GM23338 (cell line): ENCODE measurements around the gene MYO9B. TPM values are rescaled to one million over a fixed set of nuclear protein-coding genes. Genes with fewer than 3 reads are reported as not detected.

Experiments
- ATAC-seq: fragments of 200-7000 bp; cut with Tn5 transposase; 3 replicates; pipeline ENCODE4 v1.9.1; 2020
- DNase-seq: peaks from one replicate; pipeline ENCODE4 v3.0.0-alpha.2; 2015; ENCODE audit warnings: low spot score
- H2AFZ ChIP-seq: fragments of 200-600 bp; sonication (generic); 2 replicates; pipeline ENCODE4 v1.8.0; 2016; ENCODE audit warnings: antibody characterized with exemption, mild to moderate bottlenecking, moderate library complexity
- H3F3A ChIP-seq: fragments of 200-600 bp; sonication (generic); replicated peaks from 2 replicates; pipeline ENCODE4 v1.8.0; 2017; ENCODE audit warnings: antibody characterized with exemption, mixed run types, low read depth
- H3K27ac ChIP-seq: fragments of 200-600 bp; sonication (generic); 2 replicates; pipeline ENCODE4 v1.6.1; 2016; ENCODE audit warnings: low read depth
- H3K27me3 ChIP-seq: fragments of 200-600 bp; sonication (generic); 2 replicates; pipeline ENCODE4 v1.8.0; 2016; ENCODE audit warnings: mild to moderate bottlenecking, mixed run types, moderate library complexity; ENCODE audit not compliant: insufficient read depth
- H3K36me3 ChIP-seq: fragments of 200-600 bp; sonication (generic); 2 replicates; pipeline ENCODE4 v1.8.0; 2016; ENCODE audit warnings: mild to moderate bottlenecking; ENCODE audit not compliant: insufficient read depth
- H3K4me1 ChIP-seq: fragments of 200-600 bp; sonication (generic); 2 replicates; pipeline ENCODE4 v1.8.0; 2016; ENCODE audit warnings: mild to moderate bottlenecking, moderate library complexity; ENCODE audit not compliant: insufficient read depth
- H3K4me2 ChIP-seq: fragments of 200-600 bp; sonication (generic); 2 replicates; pipeline ENCODE4 v1.7.1; 2017; ENCODE audit warnings: mixed run types
- H3K4me3 ChIP-seq: fragments of 200-600 bp; sonication (generic); 2 replicates; pipeline ENCODE4 v1.6.1; 2016; ENCODE audit warnings: mixed run types
- H3K79me2 ChIP-seq: fragments of 200-600 bp; sonication (generic); replicated peaks from 2 replicates; pipeline ENCODE4 v1.8.0; 2017; ENCODE audit warnings: mild to moderate bottlenecking; ENCODE audit not compliant: insufficient read depth
- H3K9me2 ChIP-seq: fragments of 200-600 bp; sonication (generic); 2 replicates; pipeline ENCODE4 v1.8.0; 2017; ENCODE audit not compliant: insufficient read depth
- H4K20me1 ChIP-seq: fragments of 200-600 bp; sonication (generic); replicated peaks from 2 replicates; pipeline ENCODE4 v1.8.0; 2017; ENCODE audit warnings: mild to moderate bottlenecking; ENCODE audit not compliant: insufficient read depth
- H3K27ac Mint-ChIP-seq: 2 replicates; pipeline ENCODE4 v1.8.0; 2020; ENCODE audit warnings: inconsistent platforms, mild to moderate bottlenecking, moderate library complexity, mixed read lengths
- H3K27me3 Mint-ChIP-seq: 3 replicates; pipeline ENCODE4 v1.8.0; 2022; ENCODE audit warnings: low read depth, mild to moderate bottlenecking, moderate library complexity, mixed read lengths, inconsistent platforms; ENCODE audit not compliant: insufficient read depth, poor library complexity
- H3K36me3 Mint-ChIP-seq: 3 replicates; pipeline ENCODE4 v1.8.0; 2021; ENCODE audit warnings: low read depth, mild to moderate bottlenecking, inconsistent platforms, moderate library complexity, mixed read lengths
- H3K4me1 Mint-ChIP-seq: 3 replicates; pipeline ENCODE4 v1.8.0; 2020; ENCODE audit warnings: mild to moderate bottlenecking, inconsistent platforms, mixed read lengths
- H3K4me3 Mint-ChIP-seq: 3 replicates; pipeline ENCODE4 v1.8.0; 2021; ENCODE audit warnings: moderate library complexity, mild to moderate bottlenecking, inconsistent platforms, mixed read lengths
- H3K9me3 Mint-ChIP-seq: 3 replicates; pipeline ENCODE4 v1.8.0; 2020; ENCODE audit warnings: moderate library complexity, mild to moderate bottlenecking, inconsistent platforms, mixed read lengths
- CREB1 ChIP-seq: fragments of 250-450 bp; sonication (Bioruptor Pico); IDR thresholded peaks from 2 replicates; pipeline ENCODE4 v1.5.0; 2020; ENCODE audit warnings: low read depth, mild to moderate bottlenecking, moderate library complexity
- EZH2phosphoT487 ChIP-seq: fragments of 200-600 bp; sonication (generic); IDR thresholded peaks from one replicate; pipeline ENCODE4 v1.8.1; 2018; ENCODE audit warnings: antibody characterized with exemption; ENCODE audit not compliant: unreplicated experiment
- POLR2AphosphoS5 ChIP-seq: IDR thresholded peaks from 2 replicates; pipeline ENCODE4 v1.6.1; 2016; ENCODE audit warnings: antibody characterized with exemption, low read depth
- STAT1 ChIP-seq: IDR thresholded peaks from one replicate; pipeline ENCODE4 v1.6.1; 2016; ENCODE audit warnings: antibody characterized with exemption; ENCODE audit not compliant: unreplicated experiment
- polyA plus RNA-seq: library from polyadenylated mRNA; unstranded; fragments of >200 nt; fragmentation: Nextera tagmentation; extraction: Ambion mirVana; gene quantifications from 2 replicates; pipeline ENCODE4 v1.2.1, GENCODE V29; 2016
- total RNA-seq: library from RNA; depleted of rRNA; stranded (reverse); fragments of >200 nt; shearing (Covaris generic); gene quantifications from 2 replicates; pipeline ENCODE4 v1.2.3, GENCODE V29; 2014
- TF ChIP-seq, protein P1 (sequence below): IDR thresholded peaks from 2 replicates; pipeline ENCODE4 v1.6.1; 2016; ENCODE audit warnings: antibody characterized with exemption
- TF ChIP-seq, protein P2 (sequence below): fragments of 250-450 bp; sonication (Bioruptor Pico); IDR thresholded peaks from 2 replicates; pipeline ENCODE4 v1.5.0; 2020; ENCODE audit warnings: mild to moderate bottlenecking, moderate library complexity

MYO9B gene
- total and polyA plus RNA-seq, 2 experiments from 2014 or later = 28.7 to 61.3 TPM

DNA sequence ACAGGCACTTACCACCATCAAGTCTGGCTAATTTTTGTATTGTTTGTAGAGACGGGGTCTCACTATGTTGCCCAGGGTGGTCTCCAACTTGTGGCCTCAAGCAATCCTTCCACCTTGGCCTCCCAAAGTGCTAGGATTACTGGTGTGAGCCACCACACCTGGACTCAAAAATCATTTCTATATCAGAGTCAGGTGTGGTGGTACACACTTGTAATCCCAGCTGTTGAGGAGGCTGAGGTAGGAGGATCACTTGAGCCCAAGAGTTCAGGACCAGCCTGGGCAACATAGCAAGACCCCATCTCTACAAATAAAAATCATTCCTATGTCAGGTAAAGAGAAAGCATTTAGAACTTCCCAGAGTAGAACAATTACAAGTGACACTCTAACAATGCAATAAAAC is 48.4 kb downstream of the MYO9B start:
- ATAC-seq = no peak
- Histone ChIP-seq H2AFZ (no peak overlapping the region), H3K9me2 (no peaks in the 10 kb centered on the region), H3K27me3 (no peaks in the 10 kb centered on the region), H3K4me3 (no peak overlapping the region), H3K36me3 (no peaks in the 10 kb centered on the region), H3K27ac (no peak overlapping the region), H3K4me2 (no peak overlapping the region), H3K79me2 (peaks cover 2% of the 10 kb centered on the region; the same call in 1 of the 2 replicates), H3K4me1 (peaks cover 16% of the 10 kb centered on the region), H3F3A (0 out of 2 replicates have a peak, but pooled peaks cover 7% of the 10 kb centered on the region), H4K20me1 (peaks cover 1% of the 10 kb centered on the region)
- TF ChIP-seq, protein P1, sequence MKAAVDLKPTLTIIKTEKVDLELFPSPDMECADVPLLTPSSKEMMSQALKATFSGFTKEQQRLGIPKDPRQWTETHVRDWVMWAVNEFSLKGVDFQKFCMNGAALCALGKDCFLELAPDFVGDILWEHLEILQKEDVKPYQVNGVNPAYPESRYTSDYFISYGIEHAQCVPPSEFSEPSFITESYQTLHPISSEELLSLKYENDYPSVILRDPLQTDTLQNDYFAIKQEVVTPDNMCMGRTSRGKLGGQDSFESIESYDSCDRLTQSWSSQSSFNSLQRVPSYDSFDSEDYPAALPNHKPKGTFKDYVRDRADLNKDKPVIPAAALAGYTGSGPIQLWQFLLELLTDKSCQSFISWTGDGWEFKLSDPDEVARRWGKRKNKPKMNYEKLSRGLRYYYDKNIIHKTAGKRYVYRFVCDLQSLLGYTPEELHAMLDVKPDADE = no peak
- no peak for TF ChIP-seq STAT1
- no peak for TF ChIP-seq POLR2AphosphoS5
- no peak for TF ChIP-seq EZH2phosphoT487
- no peak for TF ChIP-seq CREB1 (CRISPR knock-in tag)
- TF ChIP-seq, protein P2, sequence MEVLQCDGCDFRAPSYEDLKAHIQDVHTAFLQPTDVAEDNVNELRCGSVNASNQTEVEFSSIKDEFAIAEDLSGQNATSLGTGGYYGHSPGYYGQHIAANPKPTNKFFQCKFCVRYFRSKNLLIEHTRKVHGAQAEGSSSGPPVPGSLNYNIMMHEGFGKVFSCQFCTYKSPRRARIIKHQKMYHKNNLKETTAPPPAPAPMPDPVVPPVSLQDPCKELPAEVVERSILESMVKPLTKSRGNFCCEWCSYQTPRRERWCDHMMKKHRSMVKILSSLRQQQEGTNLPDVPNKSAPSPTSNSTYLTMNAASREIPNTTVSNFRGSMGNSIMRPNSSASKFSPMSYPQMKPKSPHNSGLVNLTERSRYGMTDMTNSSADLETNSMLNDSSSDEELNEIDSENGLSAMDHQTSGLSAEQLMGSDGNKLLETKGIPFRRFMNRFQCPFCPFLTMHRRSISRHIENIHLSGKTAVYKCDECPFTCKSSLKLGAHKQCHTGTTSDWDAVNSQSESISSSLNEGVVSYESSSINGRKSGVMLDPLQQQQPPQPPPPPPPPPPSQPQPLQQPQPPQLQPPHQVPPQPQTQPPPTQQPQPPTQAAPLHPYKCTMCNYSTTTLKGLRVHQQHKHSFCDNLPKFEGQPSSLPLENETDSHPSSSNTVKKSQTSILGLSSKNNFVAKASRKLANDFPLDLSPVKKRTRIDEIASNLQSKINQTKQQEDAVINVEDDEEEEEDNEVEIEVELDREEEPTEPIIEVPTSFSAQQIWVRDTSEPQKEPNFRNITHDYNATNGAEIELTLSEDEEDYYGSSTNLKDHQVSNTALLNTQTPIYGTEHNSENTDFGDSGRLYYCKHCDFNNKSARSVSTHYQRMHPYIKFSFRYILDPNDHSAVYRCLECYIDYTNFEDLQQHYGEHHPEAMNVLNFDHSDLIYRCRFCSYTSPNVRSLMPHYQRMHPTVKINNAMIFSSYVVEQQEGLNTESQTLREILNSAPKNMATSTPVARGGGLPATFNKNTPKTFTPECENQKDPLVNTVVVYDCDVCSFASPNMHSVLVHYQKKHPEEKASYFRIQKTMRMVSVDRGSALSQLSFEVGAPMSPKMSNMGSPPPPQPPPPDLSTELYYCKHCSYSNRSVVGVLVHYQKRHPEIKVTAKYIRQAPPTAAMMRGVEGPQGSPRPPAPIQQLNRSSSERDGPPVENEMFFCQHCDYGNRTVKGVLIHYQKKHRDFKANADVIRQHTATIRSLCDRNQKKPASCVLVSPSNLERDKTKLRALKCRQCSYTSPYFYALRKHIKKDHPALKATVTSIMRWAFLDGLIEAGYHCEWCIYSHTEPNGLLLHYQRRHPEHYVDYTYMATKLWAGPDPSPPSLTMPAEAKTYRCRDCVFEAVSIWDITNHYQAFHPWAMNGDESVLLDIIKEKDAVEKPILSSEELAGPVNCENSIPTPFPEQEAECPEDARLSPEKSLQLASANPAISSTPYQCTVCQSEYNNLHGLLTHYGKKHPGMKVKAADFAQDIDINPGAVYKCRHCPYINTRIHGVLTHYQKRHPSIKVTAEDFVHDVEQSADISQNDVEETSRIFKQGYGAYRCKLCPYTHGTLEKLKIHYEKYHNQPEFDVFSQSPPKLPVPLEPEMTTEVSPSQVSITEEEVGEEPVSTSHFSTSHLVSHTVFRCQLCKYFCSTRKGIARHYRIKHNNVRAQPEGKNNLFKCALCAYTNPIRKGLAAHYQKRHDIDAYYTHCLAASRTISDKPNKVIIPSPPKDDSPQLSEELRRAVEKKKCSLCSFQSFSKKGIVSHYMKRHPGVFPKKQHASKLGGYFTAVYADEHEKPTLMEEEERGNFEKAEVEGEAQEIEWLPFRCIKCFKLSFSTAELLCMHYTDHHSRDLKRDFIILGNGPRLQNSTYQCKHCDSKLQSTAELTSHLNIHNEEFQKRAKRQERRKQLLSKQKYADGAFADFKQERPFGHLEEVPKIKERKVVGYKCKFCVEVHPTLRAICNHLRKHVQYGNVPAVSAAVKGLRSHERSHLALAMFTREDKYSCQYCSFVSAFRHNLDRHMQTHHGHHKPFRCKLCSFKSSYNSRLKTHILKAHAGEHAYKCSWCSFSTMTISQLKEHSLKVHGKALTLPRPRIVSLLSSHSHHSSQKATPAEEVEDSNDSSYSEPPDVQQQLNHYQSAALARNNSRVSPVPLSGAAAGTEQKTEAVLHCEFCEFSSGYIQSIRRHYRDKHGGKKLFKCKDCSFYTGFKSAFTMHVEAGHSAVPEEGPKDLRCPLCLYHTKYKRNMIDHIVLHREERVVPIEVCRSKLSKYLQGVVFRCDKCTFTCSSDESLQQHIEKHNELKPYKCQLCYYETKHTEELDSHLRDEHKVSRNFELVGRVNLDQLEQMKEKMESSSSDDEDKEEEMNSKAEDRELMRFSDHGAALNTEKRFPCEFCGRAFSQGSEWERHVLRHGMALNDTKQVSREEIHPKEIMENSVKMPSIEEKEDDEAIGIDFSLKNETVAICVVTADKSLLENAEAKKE (CRISPR knock-in tag) = no peak
- Mint-ChIP-seq H3K4me3 (no peak overlapping the region), H3K36me3 (peaks cover 11% of the 10 kb centered on the region), H3K27me3 (peaks cover 15% of the 10 kb centered on the region), H3K27ac (no peak overlapping the region), H3K4me1 (peaks cover 20% of the 10 kb centered on the region), H3K9me3 (no peaks in the 10 kb centered on the region)
- DNase-seq = no peak
